GM19023 (cell line): ENCODE measurements around the gene CEP89.
"Not testable (repeated sequence)": the region's sequence is repeated elsewhere in the genome, so short reads cannot be mapped to it uniquely, and the experiment has no call there.

Source experiments
- ATAC-seq: cut with Tn5 transposase; IDR thresholded peaks from one replicate; pipeline ENCODE4 v1.9.1; 2021; ENCODE audit warnings: mild to moderate bottlenecking, moderate library complexity; ENCODE audit not compliant: unreplicated experiment

CEP89 gene

DNA sequence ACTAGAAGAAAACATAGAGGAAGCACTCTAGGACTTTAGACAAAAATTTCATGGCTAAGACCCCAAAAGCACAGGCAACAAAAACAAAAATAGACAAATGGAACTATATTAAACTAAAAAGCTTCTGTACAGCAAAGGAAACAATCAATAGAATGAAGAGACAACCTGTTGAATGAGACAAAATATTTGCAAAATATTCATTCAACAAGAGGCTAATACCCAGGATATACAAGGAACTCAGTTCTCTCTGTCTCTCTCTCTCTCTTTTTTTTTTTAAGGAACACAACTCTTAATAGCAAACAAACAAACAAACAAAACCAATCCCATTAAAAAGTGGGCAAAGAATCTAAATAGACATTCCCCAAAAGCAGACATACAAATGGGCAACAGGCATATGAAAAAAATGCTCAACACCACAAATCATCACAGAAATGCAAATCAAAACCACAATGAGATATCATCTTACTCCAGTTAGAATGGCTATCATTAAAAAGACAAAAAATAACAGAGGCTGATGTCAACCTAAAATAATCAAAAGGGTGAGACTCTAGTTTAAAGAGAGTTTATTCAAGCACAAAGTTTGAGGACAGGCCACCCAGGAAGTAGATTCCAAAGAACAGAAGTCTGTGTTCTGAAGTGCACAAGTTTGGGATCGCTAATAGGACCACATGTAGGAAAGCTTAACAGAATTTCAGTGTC lies 75.1 kb downstream of the CEP89 start:
- no peak for ATAC-seq

DNA sequence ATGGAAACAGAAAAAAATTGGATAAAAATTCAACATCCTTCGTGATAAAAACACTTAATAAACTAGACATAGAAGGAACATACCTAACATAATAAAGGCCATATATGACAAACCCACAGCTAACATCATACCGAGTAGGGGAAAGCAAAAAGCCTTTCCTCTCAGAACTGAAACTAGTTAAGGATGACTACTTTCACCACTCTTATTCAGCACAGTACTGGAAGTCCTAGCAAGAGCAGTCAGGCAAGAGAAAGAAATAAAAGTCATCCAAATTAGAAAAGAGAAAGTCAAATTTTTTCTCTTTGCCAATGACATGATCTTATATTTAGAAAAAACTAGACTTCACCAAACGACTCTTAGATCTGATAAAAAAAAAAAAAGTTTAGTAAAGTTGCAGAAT lies 76.4 kb downstream of the CEP89 start:
- no peak for ATAC-seq

DNA sequence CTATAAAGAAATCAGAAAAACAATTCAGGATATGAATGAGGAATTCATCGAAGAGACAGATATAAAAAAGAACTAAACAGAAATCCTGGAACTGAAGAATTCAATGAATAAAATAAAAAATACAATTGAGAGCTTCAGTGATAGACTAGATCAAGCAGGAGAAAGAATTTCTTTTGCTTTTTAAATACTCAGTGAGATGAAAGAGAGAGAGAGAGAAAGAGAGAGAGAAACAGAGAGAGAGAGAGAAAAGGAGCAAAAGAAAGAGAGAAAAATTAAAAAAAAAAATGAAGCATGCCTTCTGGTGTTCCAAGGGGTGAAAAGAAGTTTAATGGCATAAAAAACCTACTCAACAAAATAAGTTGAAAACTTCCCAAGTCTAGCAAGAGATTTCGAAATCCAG lies 80.1 kb downstream of the CEP89 start:
- no peak for ATAC-seq

DNA sequence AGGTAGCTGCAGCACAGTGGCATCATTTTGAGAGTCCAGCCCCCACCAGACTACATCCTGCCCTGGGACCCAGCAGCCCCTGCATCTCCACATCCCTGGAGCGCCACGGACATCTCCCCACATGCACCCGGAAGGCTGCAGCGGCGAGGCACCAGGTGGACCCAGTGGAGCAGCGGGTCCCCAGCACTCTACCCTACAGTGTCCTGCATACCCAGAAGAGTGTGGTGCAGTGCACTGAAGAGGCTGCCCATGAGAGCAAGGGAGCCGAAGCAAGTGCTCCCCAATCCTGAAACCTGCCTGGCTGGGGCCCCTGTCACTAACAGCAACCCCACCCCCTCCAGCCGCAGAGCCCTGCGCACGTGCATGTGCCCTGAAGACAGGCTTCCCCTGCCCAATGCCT lies 80.9 kb downstream of the CEP89 start:
- ATAC-seq: no peak

DNA sequence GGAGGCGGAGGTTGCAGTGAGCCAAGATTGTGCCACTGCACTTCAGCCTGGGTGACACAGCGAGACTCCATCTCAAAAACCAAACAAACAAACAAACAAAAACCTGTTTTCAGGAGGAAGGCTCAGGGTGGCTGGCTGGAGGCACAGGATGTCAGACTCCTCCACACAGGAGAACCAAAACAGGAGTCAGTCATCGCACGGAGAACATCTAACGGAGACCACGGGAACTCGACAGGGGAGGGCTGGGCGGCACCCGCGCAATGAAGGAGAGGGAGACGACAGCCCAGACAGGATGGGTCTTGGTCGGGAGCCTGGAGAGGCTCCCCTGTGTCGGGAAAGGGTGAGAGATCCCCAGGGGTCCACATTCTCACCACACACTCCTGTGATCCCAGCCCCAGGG lies 81.4 kb downstream of the CEP89 start:
- no peak for ATAC-seq

DNA sequence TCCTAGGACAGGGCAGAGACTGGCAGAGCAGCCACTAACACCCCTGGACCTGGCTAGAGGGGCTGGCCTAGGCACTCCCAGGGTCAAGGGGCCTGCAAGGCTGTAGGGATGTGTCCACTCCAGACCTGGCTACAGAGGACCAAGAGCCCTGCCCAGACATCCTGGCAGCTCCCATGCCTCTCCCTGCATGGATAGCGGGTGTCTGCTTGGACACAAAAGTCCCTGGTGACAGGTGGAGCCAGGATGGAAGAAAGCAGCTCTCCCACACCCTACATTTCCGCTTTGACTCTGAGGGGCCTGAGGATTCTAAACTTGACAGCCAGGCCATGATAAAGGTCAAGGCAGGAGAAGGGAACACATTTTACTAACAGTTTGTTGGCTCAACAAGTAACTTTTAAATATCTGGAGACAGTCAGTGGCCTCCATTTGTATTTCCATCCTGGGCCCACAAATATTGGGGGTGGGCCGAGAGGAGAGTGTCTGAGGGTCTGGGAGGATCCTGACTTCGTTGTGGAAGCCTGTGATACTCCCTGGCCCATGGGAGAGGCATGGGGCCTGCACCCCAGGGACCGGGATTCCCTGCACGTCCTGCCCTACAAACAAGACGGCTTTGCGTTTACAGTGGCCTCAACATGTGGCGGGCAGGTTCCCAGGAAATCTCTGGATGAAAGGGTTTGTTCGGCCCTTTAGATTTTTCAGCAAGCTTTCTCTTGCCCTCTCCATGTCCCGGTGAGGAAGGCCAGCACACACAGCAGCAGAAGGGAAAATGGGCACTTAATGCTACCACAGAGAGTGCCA lies 82.4 kb downstream of the CEP89 start:
- no peak for ATAC-seq

DNA sequence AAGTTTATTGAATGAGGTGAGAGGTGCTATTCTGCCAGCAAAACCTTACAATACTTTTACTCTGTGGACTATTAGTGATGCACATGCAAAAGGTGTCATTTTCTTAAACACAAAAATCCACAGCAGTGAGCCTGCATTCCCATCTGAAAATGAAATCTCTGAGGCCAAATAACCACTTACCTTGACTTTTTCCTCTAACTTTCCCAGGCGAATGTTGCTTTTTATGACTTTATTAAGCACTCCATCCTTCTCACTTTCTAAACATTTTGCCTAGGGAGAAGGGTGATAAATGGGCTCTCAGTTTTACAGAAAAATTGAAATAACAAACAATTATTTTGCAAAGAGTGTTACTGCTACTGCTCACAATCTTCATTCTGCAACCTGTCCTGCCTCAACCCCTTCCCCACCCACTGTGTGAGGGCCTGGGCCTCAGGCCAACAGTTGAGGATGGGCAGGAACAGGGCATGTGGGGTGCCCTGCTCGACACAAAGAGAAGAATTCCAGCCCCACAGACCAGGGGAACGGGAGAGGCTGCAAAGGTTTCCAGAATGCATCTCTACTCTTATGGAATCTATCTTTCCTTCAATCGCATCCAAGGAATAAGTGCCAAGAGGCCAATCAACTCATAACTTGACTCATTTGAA lies 84.1 kb downstream of the CEP89 start:
- ATAC-seq: no peak

DNA sequence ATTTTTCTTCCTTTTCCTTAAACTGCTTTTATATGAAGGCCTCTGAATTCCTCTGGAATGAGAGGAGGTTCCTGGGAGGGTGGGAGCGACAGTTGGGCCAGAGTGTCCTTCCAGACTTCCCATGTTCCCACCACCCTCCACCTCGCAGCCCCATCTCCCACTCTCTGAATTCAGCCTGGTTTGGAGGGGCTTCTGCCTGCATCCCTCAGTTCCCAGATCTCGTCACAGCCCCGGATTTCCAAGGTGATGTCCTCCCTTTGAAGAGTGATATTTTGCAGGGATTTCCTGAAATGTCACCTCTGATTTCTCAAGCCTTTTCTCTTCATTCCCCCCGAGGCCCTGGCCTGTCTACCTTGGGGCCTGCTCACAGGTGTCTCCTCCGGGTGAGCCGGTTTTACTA lies 85.5 kb downstream of the CEP89 start:
- no peak for ATAC-seq

DNA sequence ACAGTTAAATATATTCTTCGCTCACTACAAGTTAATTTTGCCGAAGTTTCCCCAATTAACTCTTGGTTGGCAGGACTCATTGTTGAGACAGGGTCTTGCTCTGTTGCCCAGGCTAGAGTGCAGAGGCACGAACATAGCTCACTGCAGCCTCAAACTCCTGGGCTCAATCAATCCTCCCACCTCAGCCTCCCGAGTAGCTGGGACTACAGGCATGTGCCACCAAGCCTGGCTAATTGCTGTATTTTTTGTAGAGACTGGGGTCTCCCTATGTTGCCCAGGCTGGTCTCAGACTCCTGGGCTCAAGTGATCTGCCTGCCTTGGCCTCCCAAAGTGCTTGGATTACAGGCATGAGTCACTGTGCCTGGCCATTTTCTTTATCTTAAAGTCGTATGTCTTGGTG lies 86.5 kb downstream of the CEP89 start:
- not testable (repeated sequence) for ATAC-seq

DNA sequence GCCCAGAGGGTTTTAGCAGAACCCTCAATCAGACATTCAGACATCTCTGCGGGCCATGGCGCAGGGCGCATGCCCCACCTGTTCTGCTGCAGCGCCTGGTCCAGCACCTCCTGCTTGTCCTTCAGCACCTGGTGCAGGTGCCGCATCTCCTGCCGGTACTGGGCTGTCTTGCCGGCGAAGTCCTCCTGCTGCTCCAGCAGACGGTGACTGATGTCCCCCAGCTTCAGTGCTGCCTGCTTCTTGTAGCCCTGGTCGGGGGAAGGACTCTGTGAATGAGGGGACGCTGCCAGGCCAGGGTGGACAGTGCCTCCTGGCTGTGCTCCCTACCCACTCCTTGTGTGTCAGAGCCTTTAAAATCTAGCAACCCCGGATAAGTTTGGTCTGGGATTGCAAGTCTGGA lies 90.0 kb downstream of the CEP89 start:
- no peak for ATAC-seq

DNA sequence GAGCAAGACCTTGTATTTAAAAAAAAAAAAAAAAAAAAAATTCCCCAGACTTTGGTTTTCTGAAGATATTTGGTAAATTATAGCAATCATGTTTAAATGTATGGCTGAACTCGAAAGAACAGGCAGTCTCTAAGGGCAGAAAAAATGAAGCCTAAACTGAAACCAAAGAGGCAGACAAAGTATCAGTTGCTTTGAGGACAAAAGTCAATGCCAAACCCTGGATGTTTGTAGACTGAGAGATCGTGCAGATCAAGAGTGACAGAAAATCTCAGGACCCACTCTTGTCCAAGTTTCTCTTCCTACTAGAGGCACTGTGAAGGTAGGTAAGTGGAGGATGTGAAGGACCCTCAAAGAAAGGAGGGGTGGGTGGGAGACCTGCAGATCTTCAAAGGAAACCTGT lies 91.1 kb downstream of the CEP89 start:
- no peak for ATAC-seq

DNA sequence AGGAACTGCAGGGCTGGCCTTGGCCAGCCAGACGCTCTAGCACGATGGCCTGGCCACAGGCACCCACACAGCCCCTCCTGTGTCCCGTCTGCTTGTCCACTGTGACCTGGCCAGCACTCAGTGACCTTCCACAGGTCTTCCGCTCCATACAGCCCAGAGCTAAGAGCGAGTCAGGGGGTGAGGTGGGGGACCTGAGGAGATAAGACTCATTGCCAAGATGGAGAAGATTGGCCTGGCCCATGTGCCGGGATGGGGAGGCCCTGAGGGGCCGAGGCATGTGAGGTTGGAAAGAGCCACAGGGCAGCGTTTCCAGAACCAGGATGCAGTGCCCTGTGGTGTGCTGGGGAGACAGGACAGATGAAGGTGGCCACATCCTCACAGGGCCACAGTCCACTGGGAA lies 92.0 kb downstream of the CEP89 start:
- no peak for ATAC-seq

DNA sequence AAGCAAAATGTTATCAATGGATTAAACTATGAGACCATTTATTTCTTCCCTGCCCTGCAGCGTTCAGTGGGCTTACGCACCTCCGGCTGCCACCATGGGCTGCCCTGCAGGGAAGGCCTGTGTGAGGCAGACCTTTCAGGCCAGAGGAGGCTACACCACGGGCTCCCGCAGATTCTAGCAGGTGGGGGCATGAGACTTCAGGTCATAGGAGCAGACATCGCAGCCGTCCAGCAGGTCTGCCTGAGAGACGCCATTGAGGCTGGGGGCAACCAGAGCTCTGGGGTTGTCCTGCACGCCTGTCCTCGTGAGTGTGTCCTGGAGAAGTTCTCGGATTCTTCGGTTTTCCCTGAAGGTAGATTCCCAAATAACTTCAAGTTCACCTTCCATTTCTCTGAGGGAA lies 92.8 kb downstream of the CEP89 start:
- no peak for ATAC-seq

DNA sequence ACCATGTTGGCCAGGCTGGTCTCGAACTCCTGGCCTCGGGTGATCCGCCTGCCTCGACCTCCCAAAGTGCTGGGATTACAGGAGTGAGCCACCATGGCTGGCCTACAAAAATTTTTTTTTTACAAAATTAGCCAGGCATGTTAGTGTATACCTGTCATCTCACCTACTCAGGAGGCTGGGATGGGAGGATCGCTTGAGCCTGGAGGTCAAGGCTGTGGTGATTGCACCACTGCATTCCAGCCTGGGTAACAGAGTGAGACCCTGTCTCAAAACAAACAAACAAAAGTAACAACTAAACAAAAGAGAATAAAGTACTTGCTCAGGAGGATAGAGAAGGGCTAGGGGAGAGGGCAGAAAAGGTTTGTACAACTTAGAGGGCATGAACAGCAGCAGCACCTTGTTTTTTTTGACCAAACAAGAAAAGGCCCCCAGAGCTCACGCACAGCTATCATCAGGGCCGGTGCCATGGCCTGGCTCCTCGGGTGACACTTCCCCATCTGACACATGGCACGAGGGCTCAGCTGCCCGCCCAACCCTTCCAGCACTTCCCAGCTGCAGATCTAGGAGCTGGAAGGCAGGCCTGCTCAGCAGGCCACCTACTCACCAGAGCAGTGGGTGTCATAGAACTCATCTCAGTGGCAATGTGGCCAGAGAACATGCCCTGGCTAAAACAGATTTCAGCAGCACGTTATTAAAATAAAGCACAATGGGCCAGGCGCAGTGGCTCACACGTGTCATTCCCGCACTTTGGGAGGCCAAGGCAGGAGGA lies 93.6 kb downstream of the CEP89 start:
- ATAC-seq: no peak

DNA sequence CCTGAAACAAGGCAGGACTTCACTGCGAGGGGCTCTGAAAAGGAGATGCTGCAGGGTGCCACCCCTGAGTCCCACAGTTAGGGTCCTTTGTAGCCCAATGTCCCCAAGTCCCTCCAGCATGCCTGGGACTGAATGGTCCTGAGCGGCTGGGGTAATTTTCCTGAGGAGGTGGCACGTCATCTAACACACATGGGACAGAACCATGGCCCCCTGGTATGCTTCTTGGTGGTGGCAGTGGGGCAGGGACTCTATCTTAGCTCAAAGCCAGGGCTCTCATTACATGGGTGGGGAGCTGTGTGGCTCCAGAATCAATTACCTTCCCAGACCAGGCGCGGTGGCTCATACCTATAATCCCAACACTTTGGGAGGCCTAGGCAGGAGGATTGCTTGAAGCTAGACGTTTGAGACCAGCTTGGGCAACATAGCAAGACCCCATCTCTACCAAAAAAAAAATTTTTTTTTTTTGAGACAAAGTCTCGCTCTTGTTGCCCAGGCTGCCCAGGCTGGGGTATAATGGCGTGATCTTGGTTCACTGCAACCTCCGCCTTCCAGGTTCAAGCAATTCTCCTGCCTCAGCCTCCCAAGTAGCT lies 94.3 kb downstream of the CEP89 start:
- ATAC-seq: no peak

DNA sequence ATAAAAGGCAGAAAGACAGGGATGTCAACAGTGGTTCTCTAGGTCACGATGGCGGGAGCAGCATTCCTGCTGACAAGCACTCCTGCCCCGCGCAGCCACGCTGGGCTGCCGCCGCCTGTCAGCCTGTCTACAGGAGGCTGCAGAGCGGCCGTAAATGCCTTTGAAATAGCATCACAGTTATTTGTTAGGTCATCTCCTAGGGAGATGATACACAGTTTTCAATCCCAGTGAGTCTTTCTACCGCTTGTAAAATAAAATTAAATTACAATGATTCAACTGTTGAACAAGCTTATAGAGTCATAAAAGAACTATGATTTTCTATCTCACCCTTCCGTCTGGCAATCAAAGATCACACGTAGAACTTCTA lies 94.9 kb downstream of the CEP89 start:
- no peak for ATAC-seq

DNA sequence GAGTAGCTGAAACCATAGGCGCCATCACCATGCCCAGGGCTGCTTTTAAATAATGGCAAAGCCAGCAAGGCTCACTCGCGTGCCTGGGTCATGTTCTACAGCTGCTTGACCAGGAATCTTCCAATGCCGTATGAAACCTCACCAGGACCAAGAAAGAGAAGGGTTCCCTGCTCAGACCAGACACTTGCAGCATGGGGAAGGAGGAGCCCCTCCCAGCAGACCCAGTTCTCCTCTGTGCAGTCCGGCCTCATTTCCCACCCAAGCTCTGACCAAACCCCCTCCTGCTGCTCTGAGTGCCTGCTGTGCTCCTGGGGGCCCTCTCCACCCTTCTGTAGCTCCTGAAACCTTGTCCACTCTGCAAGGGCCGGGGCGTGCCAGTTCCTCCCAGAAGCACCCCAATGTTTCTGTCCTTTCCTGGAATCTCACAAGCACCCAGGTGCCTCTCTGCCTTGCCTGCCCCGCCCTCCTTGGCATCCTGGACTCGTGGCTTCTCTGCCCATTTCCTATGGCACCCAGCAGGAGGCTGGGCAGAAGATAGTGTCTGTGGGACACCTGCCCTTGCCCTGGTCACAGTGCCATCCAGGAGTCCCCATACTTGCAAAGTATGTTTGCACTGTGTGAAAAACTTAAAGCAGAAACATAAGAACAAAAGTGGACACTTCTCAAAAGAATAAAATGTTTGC lies 95.4 kb downstream of the CEP89 start:
- no peak for ATAC-seq

DNA sequence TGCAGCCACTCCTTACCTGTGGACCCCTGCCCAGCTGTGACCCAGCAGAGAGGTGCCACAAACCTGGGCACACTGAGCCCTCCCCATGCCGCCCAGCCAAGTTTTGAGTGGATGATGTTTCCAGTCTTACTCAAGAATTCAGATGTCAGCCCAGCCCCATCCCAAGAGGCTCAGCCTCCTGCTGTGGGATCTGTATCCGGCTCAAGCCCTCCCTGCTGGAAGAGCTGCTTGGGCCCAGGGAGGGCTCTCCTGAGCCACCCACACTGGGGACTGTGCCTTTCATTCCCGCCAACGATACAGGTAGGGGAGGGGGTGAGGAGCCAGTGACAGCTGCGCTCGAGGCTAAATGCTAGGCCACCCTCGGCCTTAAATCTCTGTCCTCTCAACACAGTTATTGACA lies 96.3 kb downstream of the CEP89 start:
- ATAC-seq: no peak

DNA sequence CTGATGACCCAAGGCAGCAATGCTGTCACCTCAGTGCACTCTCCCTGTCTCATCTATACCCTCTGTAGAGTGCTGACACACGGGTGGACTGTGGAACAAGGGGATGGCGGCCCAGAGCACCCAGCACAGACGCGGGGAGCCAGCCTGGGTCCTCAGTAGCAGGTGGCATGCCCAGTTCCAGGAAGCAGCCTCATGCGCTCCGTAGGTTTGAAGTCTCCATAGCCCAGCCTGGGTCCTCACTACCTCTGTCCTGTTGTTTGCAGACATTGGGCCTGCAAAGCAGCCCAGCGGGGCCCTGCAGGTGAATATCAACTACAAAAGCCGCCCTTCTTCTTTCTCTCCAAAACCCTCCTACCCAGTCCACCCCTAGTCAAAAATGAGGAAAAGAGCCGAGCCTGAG lies 97.2 kb downstream of the CEP89 start:
- no peak for ATAC-seq

DNA sequence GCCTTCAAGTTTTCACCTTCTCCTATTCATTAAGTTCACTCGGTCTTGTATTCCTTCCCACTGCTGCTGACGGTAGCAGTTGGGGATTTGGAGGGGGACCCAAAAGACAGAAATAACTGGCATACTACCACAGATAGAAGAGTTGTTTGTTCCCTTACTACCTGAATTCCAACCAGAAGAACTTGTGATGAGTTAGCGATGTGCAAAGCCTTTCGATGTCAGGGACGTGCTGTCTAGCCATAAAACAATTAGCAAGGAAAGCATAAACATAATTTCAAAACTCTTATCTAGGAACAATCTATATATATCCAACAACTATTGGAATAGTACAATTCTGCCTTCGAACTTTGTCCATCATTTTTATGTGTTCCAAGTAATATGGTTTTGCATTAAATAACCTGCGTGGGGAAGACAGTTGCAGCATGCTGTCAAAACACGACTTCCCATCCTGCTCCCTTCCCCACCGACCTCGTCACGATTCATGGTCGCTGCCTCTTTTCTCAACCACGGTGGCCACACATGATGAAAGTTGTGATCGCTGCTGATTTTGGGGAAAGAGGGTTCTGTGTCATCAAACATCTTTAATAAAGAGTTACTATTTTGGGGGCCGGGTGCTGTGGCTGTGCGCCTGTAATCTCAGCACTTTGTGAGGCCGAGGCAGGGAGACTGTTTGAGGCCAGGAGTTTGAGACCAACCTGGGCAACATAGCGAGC lies 98.4 kb downstream of the CEP89 start:
- no peak for ATAC-seq
